ENCODE results near the gene NKTR. TPM values are rescaled to one million over a fixed set of nuclear protein-coding genes. Genes with fewer than 3 reads are reported as not detected.

Gene NKTR
- total RNA-seq, 1 donor from 2014 or later, result 41.7 TPM

- DNase-seq (ENCODE audit: low spot score in 2 of 2), result peak in 1 of 2 donors; percentile 76
- H3K4me1 ChIP-seq, result peaks cover 18 to 47% of the 10 kb centered on the region in 2 donors
- peaks cover 10 to 22% of the 10 kb centered on the region in 2 donors for H3K36me3 ChIP-seq
- intact Hi-C loops (cut with DNase I), result loop anchor here (2.0 kb wide), 2 partner anchors 55 to 89 kb away; partner anchors contain the start of gene NKTR
- peak overlapping the region; percentile 97 to 99 for H3K27ac ChIP-seq
- TF ChIP-seq CTCF (IDR thresholded peaks at IDR 0.05), result no peak
- peak overlapping the region; percentile 85 to 98 for H3K4me3 ChIP-seq
- H3K27me3 ChIP-seq, result no peaks in the 10 kb centered on the region
- no peaks in the 10 kb centered on the region for H3K9me3 ChIP-seq
Measured at GRCh38 chr3:42655331-42655888, 54.9 kb downstream of the NKTR start.

- no peak for TF ChIP-seq CTCF (IDR thresholded peaks at IDR 0.05)
- H3K27ac ChIP-seq, result peak overlapping the region; percentile 97 to 99
- H3K36me3 ChIP-seq, result peaks cover 15 to 27% of the 10 kb centered on the region in 2 donors
- no peaks in the 10 kb centered on the region for H3K27me3 ChIP-seq
- H3K4me3 ChIP-seq, result peak overlapping the region; percentile 85 to 98
- H3K9me3 ChIP-seq, result no peaks in the 10 kb centered on the region
- H3K4me1 ChIP-seq, result peaks cover 11 to 39% of the 10 kb centered on the region in 2 donors
- intact Hi-C loops (cut with DNase I), result loop anchor here (2.0 kb wide), 2 partner anchors 55 to 89 kb away; partner anchors contain the start of gene NKTR
- peak in 1 of 2 donors; percentile 81 for DNase-seq (ENCODE audit: low spot score in 2 of 2)
Measured at GRCh38 chr3:42655980-42656679, 55.6 kb downstream of the NKTR start.

- Histone ChIP-seq H3K4me1 (peaks cover 9 to 31% of the 10 kb centered on the region in 2 donors), H3K27me3 (no peaks in the 10 kb centered on the region), H3K27ac (peak overlapping the region; percentile 97 to 99), H3K9me3 (no peaks in the 10 kb centered on the region), H3K36me3 (peaks cover 18 to 31% of the 10 kb centered on the region in 2 donors), H3K4me3 (peak overlapping the region in 1 of 2 donors; percentile 85)
- DNase-seq (ENCODE audit: low spot score in 2 of 2), result no peak
- TF ChIP-seq CTCF (IDR thresholded peaks at IDR 0.05), result no peak
- intact Hi-C loops (cut with DNase I), result no loop called here
Measured at GRCh38 chr3:42656680-42657610, 56.5 kb downstream of the NKTR start.

- DNase-seq (ENCODE audit: low spot score in 2 of 2), result no peak
- intact Hi-C loops (cut with DNase I), result no loop called here
- no peaks in the 10 kb centered on the region for H3K27me3 ChIP-seq
- H3K4me1 ChIP-seq, result peaks cover 3 to 24% of the 10 kb centered on the region in 2 donors
- no peak for TF ChIP-seq CTCF (IDR thresholded peaks at IDR 0.05)
- H3K4me3 ChIP-seq, result no peak overlapping the region
- no peaks in the 10 kb centered on the region for H3K9me3 ChIP-seq
- H3K27ac ChIP-seq, result peak overlapping the region; percentile 4 to 97
- H3K36me3 ChIP-seq, result peaks cover 18 to 31% of the 10 kb centered on the region in 2 donors
Measured at GRCh38 chr3:42657675-42658074, 57.2 kb downstream of the NKTR start.

GRCh38 chr3:42658091-42658770 lies 57.7 kb downstream of the NKTR start:
- intact Hi-C loops (cut with DNase I), result no loop called here
- Histone ChIP-seq H3K27ac (peak overlapping the region; percentile 4 to 97), H3K9me3 (no peaks in the 10 kb centered on the region)

More at GRCh38 chr3:42658091-42658770, 57.7 kb downstream of the NKTR start:
- Histone ChIP-seq H3K4me3 (no peak overlapping the region), H3K27me3 (no peaks in the 10 kb centered on the region), H3K4me1 (peaks cover 3 to 18% of the 10 kb centered on the region in 2 donors), H3K36me3 (peaks cover 18 to 31% of the 10 kb centered on the region in 2 donors)
- TF ChIP-seq CTCF (IDR thresholded peaks at IDR 0.05), result no peak
- DNase-seq (ENCODE audit: low spot score in 2 of 2), result no peak

Data from ascending aorta (tissue), 2 donors.